Spleen (tissue), 11 donors: ENCODE results near the gene LCNL1. TPM values are rescaled to one million over a fixed set of nuclear protein-coding genes. Genes with fewer than 3 reads are reported as not detected.

ENCODE experiments used
- DNase-seq: peaks from one replicate; pipeline ENCODE4 v3.0.0-alpha.2; 2020
- H3K27ac ChIP-seq, 8 donors: fragments of 200-600 bp; sonication (generic) in 7 of 8; 1 replicate in 4 of 8; 2 replicates in 4 of 8; pipeline versions ENCODE4 v1.5.0 to v1.8.0; 2016 to 2021; ENCODE audit warnings: inconsistent platforms in 4 of 8, mild to moderate bottlenecking in 4 of 8, moderate library complexity in 1 of 8
- H3K27me3 ChIP-seq, 7 donors: fragments of 200-600 bp; sonication (generic) in 6 of 7; replicated peaks in 1 of 7; 1 replicate in 4 of 7; 2 replicates in 3 of 7; pipeline versions ENCODE4 v1.5.0 to v1.8.0; 2016 to 2021; ENCODE audit warnings: inconsistent platforms in 3 of 7, mild to moderate bottlenecking in 1 of 7
- H3K36me3 ChIP-seq, 6 donors: fragments of 200-600 bp; sonication (generic) in 5 of 6; 1 replicate in 4 of 6; 2 replicates in 2 of 6; pipeline versions ENCODE4 v1.5.0 to v1.8.0; 2016 to 2021; ENCODE audit warnings: inconsistent platforms in 2 of 6
- H3K4me1 ChIP-seq, 6 donors: fragments of 200-600 bp; sonication (generic) in 5 of 6; 1 replicate in 3 of 6; 2 replicates in 3 of 6; pipeline versions ENCODE4 v1.5.0 to v1.8.0; 2016 to 2021; ENCODE audit warnings: inconsistent platforms in 3 of 6
- H3K4me3 ChIP-seq, 8 donors: fragments of 200-600 bp; sonication (generic) in 7 of 8; 1 replicate in 4 of 8; 2 replicates in 4 of 8; pipeline versions ENCODE4 v1.5.0 to v1.8.0; 2016 to 2021; ENCODE audit warnings: inconsistent platforms in 4 of 8, mild to moderate bottlenecking in 4 of 8, moderate library complexity in 2 of 8
- H3K9me3 ChIP-seq, 8 donors: fragments of 200-600 bp; sonication (generic) in 7 of 8; 1 replicate in 4 of 8; 2 replicates in 4 of 8; pipeline versions ENCODE4 v1.5.0 to v1.8.0; 2016 to 2021; ENCODE audit warnings: inconsistent platforms in 4 of 8
- CTCF ChIP-seq, 11 experiments: fragments of 200-600 bp in 7 of 11; fragments of 450-650 bp in 4 of 11; sonication (generic) in 4 of 11; IDR thresholded peaks in 8 of 11; conservative IDR thresholded peaks in 3 of 11; 1 replicate in 7 of 11; 2 replicates in 4 of 11; pipeline versions ENCODE4 v1.4.0 to v1.8.0; 2016 to 2021; ENCODE audit warnings: antibody characterized with exemption in 11 of 11, inconsistent platforms in 4 of 11, mild to moderate bottlenecking in 1 of 11
- POLR2A ChIP-seq, 3 donors: fragments of 450-650 bp; IDR thresholded peaks; one replicate each; pipeline ENCODE4 v1.5.1; 2017; ENCODE audit warnings: antibody characterized with exemption in 3 of 3, mild to moderate bottlenecking in 1 of 3
- POLR2AphosphoS5 ChIP-seq, 3 donors: sonication (generic); formaldehyde crosslinking; IDR thresholded peaks; one replicate each; pipeline ENCODE4 v1.5.1; 2017; ENCODE audit warnings: antibody characterized with exemption in 3 of 3
- WGBS, 5 donors: extraction: QIAGEN DNeasy Blood & Tissue Kit in 3 of 5; methylation state at CpG; one replicate each; pipeline versions ENCODE4 v1.1.5 to v1.1.7; 2013 to 2018; 5-methylcytosine and 5-hydroxymethylcytosine counted together
- intact Hi-C: fragments of 100-400 bp; cut with DNase I; formaldehyde crosslinking; loops from one replicate; pipeline ENCODE4 v1.15.0; 2023; ENCODE audit warnings: low total_unique reads
- polyA plus RNA-seq, 3 donors: library from polyadenylated mRNA; stranded (reverse); fragments of 200-250 nt; gene quantifications; one replicate each; pipeline ENCODE4 v1.2.1, GENCODE V29; 2013
- total RNA-seq, 7 donors: library from RNA; depleted of rRNA in 3 of 7; stranded (reverse); fragments of >200 nt in 3 of 7; fragmentation: NEBNext Ultra II Directional in 4 of 7; extraction: Animal tissue kit (Norgen Biotek cat#: 25700) in 4 of 7; gene quantifications; one replicate each; pipeline versions ENCODE4 v1.1.0 to v1.2.1, GENCODE V29; 2016 to 2021
- donor health status: healthy with polysubstance abuse.
- donor health status: DM: no; HTN: no; CAD: no; lungs with moderate emphysema.
- donor health status: DM: no; HTN: no; CAD: no.
- donor health status: Bipolar disorder and iron deficiency.
- donor health status: healthy.
- donor health status: DM: no; HTN: no; CAD: no.
- donor health status: DM: yes; HTN: yes; CAD: no.

The LCNL1 gene
- total and polyA plus RNA-seq, 10 donors = 1.3 to 8.3 (median 3.2) TPM

GRCh38 chr9:136996361-136997292 lies 13.8 kb downstream of the LCNL1 start, which contains the start of gene CLIC3:
Gene CLIC3 (minus strand): TSS chr9:136996568. CDS start chr9:136996543, 25 bp downstream.
- intact Hi-C loops = no loop called here
- peaks cover 0 to 21% (median 4%) of the 10 kb centered on the region in 6 donors for H3K36me3 ChIP-seq
- H3K27ac ChIP-seq = peak within 1 kb of the TSS; percentile 39 to 89 (median 78)
- H3K27me3 ChIP-seq = peaks cover 0 to 30% (median 0%) of the 10 kb centered on the region in 7 donors
- peak; percentile 88 for DNase-seq
- peak within 1 kb of the TSS in 6 of 8 donors; percentile 14 to 63 (median 24) for H3K4me3 ChIP-seq
- H3K4me1 ChIP-seq = peaks cover 56 to 98% (median 94%) of the 10 kb centered on the region in 6 donors
- WGBS, 5 donors = 17 to 30% (median 22%) methylated on average over 8 to 35 of the region's 35 CpGs
- TF ChIP-seq CTCF (IDR thresholded peaks at IDR 0.05 in 8 of 11, conservative IDR thresholded peaks at IDR 0.05 in 3 of 11) (no peak), POLR2AphosphoS5 (IDR thresholded peaks at IDR 0.05) (peak; percentile 17 to 62 (median 44)), POLR2A (IDR thresholded peaks at IDR 0.05) (no peak)
- no peaks in the 10 kb centered on the region for H3K9me3 ChIP-seq

- intact Hi-C loops = no loop called here
- peaks cover 56 to 100% (median 90%) of the 10 kb centered on the region in 6 donors for H3K4me1 ChIP-seq
- H3K27ac ChIP-seq = peak overlapping the region; percentile 26 to 89 (median 78)
Measured at GRCh38 chr9:136997371-136997770, 14.6 kb downstream of the LCNL1 start.

GRCh38 chr9:136997830-136998234 lies 15.0 kb downstream of the LCNL1 start:
- no peak for DNase-seq
- Histone ChIP-seq H3K4me1 (peaks cover 55 to 99% (median 86%) of the 10 kb centered on the region in 6 donors), H3K9me3 (no peaks in the 10 kb centered on the region), H3K27me3 (peaks cover 0 to 30% (median 0%) of the 10 kb centered on the region in 7 donors), H3K4me3 (peak overlapping the region in 2 of 8 donors; percentile 27 to 63), H3K27ac (peak overlapping the region in 7 of 8 donors; percentile 26 to 89 (median 78)), H3K36me3 (peaks cover 0 to 21% (median 4%) of the 10 kb centered on the region in 6 donors)
- intact Hi-C loops = no loop called here
- peak in 2 of 11 experiments; percentile 14 to 30 for TF ChIP-seq CTCF (IDR thresholded peaks at IDR 0.05 in 8 of 11, conservative IDR thresholded peaks at IDR 0.05 in 3 of 11)
- no peak for TF ChIP-seq POLR2A (IDR thresholded peaks at IDR 0.05)
- peak in 1 of 3 donors; percentile 33 for TF ChIP-seq POLR2AphosphoS5 (IDR thresholded peaks at IDR 0.05)
- 16 to 39% (median 20%) methylated on average over 18 of the region's 18 CpGs for WGBS, 5 donors

More at GRCh38 chr9:136997371-136997770, 14.6 kb downstream of the LCNL1 start:
- whole genome bisulfite sequencing, 5 donors = 72 to 81% (median 78%) methylated on average over 8 to 10 of the region's 10 CpGs
- no peak for TF ChIP-seq POLR2AphosphoS5 (IDR thresholded peaks at IDR 0.05)
- no peak for TF ChIP-seq CTCF (IDR thresholded peaks at IDR 0.05 in 8 of 11, conservative IDR thresholded peaks at IDR 0.05 in 3 of 11)
- no peak for TF ChIP-seq POLR2A (IDR thresholded peaks at IDR 0.05)
- DNase-seq = no peak
- H3K36me3 ChIP-seq = peaks cover 0 to 21% (median 4%) of the 10 kb centered on the region in 6 donors
- H3K27me3 ChIP-seq = peaks cover 0 to 30% (median 0%) of the 10 kb centered on the region in 7 donors
- H3K4me3 ChIP-seq = peak overlapping the region in 3 of 8 donors; percentile 27 to 63 (median 30)
- H3K9me3 ChIP-seq = no peaks in the 10 kb centered on the region
